Stomach smooth muscle (tissue), 2 donors: ENCODE results near the gene ZC3H10.
"Not testable (repeated sequence)": the region's sequence is repeated elsewhere in the genome, so short reads cannot be mapped to it uniquely, and the experiment has no call there.

ENCODE experiments used
- H3K27ac ChIP-seq: one replicate; pipeline ENCODE4 v1.7.0; 2013; ENCODE audit warnings: mild to moderate bottlenecking, low read length, inconsistent platforms
- H3K27me3 ChIP-seq, 2 donors: one replicate each; pipeline ENCODE4 v1.7.0; 2013; ENCODE audit warnings: low read length in 2 of 2; ENCODE audit not compliant: insufficient read depth in 2 of 2, control insufficient read depth in 1 of 2
- H3K36me3 ChIP-seq, 2 donors: one replicate each; pipeline ENCODE4 v1.7.0; 2013; ENCODE audit warnings: low read length in 2 of 2; ENCODE audit not compliant: control insufficient read depth in 2 of 2, insufficient read depth in 2 of 2
- H3K4me1 ChIP-seq: one replicate; pipeline ENCODE4 v1.7.0; 2013; ENCODE audit warnings: low read length; ENCODE audit not compliant: control insufficient read depth, insufficient read depth
- H3K4me3 ChIP-seq, 2 donors: one replicate each; pipeline ENCODE4 v1.7.0; 2013; ENCODE audit warnings: low read length in 2 of 2
- H3K9ac ChIP-seq, 2 donors: one replicate each; pipeline ENCODE4 v1.7.0; 2013; ENCODE audit warnings: low read length in 2 of 2, mild to moderate bottlenecking in 1 of 2
- H3K9me3 ChIP-seq, 2 donors: one replicate each; pipeline ENCODE4 v1.7.0; 2013; ENCODE audit warnings: low read length in 2 of 2; ENCODE audit not compliant: control insufficient read depth in 2 of 2
- donor health status: healthy.
- donor health status: Pancreatic carcinoma.

The ZC3H10 gene

DNA sequence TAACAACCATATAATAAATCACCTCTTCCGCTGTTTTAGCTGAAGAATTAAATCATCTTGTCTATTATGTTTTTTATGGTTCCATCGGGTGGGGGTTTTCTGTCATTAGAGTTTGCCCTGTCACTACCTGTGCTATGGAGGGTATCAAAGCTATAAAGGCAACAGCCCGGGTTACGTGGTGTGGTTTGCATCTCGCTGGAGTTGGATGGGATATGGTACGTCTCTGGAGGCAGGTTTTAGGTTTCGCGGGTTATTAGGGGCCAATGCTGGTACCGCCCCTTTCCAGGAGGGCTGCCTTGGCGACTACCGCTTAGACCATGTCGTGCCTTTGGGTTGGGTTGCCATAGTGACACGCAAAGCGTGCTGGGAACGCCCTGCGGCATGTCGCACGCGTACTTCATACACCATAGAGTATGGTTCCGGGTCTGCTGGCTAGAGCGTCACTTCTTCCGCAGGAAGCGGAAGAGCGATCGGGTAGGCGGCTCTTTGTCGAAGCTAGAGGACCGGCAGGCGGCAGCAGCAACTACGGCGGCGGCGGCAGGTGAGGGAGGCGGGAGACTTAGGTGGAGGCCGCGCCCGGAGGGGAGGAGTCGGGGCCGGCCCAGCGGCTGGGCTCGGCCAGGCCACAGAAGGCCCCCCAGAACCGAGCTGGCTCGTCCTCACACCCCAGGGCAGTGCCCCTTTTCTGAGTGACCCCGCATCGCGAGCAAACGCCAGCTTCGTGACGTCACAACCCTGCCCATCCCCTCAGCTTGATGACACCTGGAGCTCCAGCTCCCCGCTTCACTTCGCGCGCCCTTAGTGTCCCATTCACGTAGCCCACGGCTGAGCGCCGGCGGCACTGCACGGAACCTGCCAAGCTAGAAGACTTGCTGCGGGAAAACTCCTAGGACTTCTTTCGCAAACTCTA, at the start of gene ZC3H10:
Gene ZC3H10, plus strand, starts transcription at position 489 of the 910 bp plus-strand sequence. CDS start 2,297 bp downstream, outside the sequence.
- peak within 1 kb of the TSS; percentile 99 to 100 for H3K9ac ChIP-seq
- peak within 1 kb of the TSS; percentile 99 for H3K4me3 ChIP-seq
- H3K9me3 ChIP-seq: no peaks in the 10 kb centered on the region
- H3K27ac ChIP-seq: peak within 1 kb of the TSS; percentile 98
- peaks cover 15 to 16% of the 10 kb centered on the region in 2 donors for H3K36me3 ChIP-seq
- peaks cover 53% of the 10 kb centered on the region for H3K4me1 ChIP-seq
- H3K27me3 ChIP-seq: no peaks in the 10 kb centered on the region

DNA sequence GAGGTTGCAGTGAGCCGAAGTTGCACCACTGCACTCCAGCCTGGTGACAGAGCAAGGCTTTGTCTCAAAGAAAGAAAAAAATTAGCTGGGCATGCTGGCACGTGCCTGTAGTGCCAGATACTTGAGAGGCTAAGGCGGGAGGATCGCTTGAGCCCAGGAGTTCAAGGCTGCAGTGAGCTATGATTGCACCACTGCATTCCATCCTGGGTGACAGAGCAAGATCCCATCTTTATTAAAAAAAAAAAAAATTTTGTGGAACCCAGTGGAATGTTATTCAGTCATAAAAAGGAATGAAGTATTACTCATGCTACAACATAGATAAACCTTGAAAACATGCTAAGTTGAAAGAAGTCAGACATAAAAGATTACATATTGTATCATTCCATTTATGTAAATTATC, 46.4 kb upstream of the ZC3H10 start:
- Histone ChIP-seq H3K36me3 (no peaks in the 10 kb centered on the region), H3K9ac (no peak overlapping the region), H3K4me3 (no peak overlapping the region), H3K27ac (no peak overlapping the region), H3K9me3 (no peaks in the 10 kb centered on the region), H3K4me1 (no peaks in the 10 kb centered on the region), H3K27me3 (no peaks in the 10 kb centered on the region)

- Histone ChIP-seq H3K27me3 (no peaks in the 10 kb centered on the region), H3K27ac (no peak overlapping the region), H3K36me3 (no peaks in the 10 kb centered on the region), H3K4me1 (peaks cover 5% of the 10 kb centered on the region), H3K9me3 (no peaks in the 10 kb centered on the region), H3K9ac (no peak overlapping the region), H3K4me3 (no peak overlapping the region)
Observed at GRCh38 chr12:56074396-56074795, 43.7 kb upstream of the ZC3H10 start.

DNA sequence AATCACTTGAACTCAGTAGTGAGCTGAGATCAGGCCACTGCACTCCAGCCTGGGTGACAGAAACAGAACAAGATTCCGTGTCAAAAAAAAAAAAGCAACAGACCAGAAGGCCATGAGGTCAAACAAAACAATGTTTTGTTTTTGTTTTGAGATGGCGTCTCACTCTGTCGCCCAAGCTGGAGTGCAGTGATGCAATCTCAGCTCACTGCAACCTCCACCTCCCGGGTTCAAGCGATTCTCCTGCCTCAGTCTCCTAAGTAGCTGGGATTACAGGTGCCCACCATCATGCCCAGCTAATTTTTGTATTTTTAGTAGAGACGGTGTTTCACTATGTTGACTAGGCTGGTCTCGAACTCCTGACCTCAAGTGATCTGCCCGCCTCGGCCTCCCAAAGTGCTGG, 40.1 kb upstream of the ZC3H10 start:
- not testable (repeated sequence) for H3K27ac ChIP-seq, H3K9me3 ChIP-seq, H3K9ac ChIP-seq, H3K36me3 ChIP-seq, H3K4me3 ChIP-seq
- Histone ChIP-seq H3K4me1 (peaks cover 16% of the 10 kb centered on the region), H3K27me3 (peaks cover 11 to 21% of the 10 kb centered on the region in 2 donors)

- H3K4me1 ChIP-seq: peaks cover 16% of the 10 kb centered on the region
- H3K9ac ChIP-seq: no peak overlapping the region
- no peaks in the 10 kb centered on the region for H3K36me3 ChIP-seq
- no peaks in the 10 kb centered on the region for H3K9me3 ChIP-seq
- H3K27ac ChIP-seq: no peak overlapping the region
- H3K27me3 ChIP-seq: peaks cover 11 to 21% of the 10 kb centered on the region in 2 donors
- peak overlapping the region; percentile 74 to 86 for H3K4me3 ChIP-seq
Observed at GRCh38 chr12:56078427-56078826, 39.6 kb upstream of the ZC3H10 start.

DNA sequence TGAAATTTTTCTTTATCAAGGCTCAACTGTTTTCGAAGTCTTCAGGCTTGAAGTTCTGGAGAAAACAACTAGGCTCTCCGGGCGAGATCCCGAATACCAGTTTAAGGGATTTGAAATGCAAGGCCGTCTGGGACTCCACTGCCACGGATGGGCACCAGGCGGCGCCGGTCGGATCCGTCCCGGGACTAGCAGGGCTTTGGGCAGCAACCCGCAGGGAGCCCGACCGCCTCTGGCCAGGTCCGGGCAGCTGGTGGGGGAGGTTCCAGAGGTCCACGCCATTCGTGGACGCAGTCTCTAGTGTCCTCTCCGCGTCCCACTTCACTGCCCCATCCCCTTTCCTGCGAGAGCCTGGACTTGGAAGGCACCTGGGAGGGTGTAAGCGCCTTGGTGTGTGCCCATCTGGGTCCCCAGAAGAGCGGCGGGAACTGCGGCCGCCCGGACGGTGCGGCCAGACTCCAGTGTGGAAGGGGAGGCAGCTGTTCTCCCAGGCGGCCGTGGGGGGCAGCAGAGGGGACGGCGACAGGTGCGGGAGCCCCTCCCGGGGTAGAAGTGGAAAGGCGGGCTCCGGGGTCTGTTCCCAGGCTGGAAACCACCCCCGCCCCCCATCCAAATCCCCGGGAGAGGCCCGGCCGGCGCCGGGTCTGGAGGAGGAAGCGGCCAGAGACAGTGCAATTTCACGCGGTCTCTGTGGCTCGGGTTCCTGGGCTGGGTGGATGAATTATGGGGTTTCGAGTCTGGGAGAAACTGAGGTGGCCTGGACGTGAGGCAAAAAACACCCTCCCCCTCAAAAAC, 38.9 kb upstream of the ZC3H10 start:
- H3K9ac ChIP-seq: peak overlapping the region; percentile 21 to 35
- no peaks in the 10 kb centered on the region for H3K36me3 ChIP-seq
- peaks cover 16% of the 10 kb centered on the region for H3K4me1 ChIP-seq
- H3K27me3 ChIP-seq: peaks cover 11 to 21% of the 10 kb centered on the region in 2 donors
- H3K27ac ChIP-seq: no peak overlapping the region
- peak overlapping the region; percentile 74 to 86 for H3K4me3 ChIP-seq
- no peaks in the 10 kb centered on the region for H3K9me3 ChIP-seq

DNA sequence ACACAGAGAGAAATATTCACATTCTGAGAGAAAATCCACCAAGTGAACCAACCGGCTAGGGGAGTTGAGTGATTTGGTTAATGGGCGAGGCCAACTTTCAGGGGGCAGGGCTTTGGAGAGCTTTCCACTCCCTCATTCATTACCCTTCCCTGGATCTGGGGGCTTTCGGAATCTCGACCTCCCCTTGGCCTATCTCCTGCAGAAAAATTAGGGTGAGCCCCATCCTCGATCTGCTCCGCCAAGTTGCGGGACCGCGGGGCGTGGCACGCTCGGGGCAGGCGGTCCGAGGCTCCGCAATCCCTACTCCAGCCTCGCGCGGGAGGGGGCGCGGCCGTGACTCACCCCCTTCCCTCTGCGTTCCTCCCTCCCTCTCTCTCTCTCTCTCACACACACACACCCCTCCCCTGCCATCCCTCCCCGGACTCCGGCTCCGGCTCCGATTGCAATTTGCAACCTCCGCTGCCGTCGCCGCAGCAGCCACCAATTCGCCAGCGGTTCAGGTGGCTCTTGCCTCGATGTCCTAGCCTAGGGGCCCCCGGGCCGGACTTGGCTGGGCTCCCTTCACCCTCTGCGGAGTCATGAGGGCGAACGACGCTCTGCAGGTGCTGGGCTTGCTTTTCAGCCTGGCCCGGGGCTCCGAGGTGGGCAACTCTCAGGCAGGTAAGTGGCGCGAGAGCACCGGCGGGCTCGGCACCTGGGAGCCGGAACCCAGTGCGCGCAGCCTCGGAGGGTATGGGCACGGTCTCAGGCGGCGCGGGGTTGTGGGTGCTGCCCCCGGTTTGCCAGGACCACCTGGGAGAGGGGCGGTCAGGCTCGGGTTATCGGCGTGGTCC, 38.1 kb upstream of the ZC3H10 start, which contains the start of gene ERBB3:
Gene ERBB3, plus strand, starts transcription at position 443 of the 833 bp plus-strand sequence. Its CDS starts 136 bp downstream, at position 579.
- Histone ChIP-seq H3K27ac (no peak within 1 kb of the TSS), H3K27me3 (peaks cover 11 to 21% of the 10 kb centered on the region in 2 donors), H3K4me1 (peaks cover 16% of the 10 kb centered on the region), H3K9ac (peak within 1 kb of the TSS; percentile 35 to 47), H3K4me3 (peak within 1 kb of the TSS; percentile 74 to 86), H3K9me3 (no peaks in the 10 kb centered on the region), H3K36me3 (no peaks in the 10 kb centered on the region)

DNA sequence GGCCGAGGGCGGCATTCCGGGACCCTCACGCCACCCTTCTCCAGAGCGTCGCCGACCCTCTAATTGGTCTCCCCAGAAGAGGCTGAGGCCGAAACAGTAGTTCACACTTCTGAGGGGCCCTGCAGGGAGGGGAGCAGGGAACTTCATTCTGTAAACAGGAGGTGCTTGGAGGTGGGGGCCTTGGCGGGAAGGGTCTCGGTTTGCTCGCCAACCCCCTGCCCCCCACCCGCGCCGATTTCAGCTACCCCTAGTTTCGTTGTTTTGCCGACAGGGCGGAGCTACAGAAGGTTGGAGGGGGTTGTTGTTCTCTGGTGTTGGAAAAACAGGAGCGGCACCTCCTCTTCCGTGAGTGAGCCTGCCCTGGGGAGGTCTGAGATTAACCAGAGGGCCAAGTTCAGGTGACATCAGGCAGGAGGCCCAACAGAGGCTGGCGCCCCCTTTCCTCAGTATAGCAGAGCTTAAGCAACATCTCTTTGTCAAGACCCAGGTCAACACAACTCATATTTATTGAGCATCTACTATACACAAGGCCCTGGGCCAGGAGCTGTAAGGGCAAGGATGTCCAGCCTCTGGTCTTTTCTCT, 37.4 kb upstream of the ZC3H10 start:
- H3K9ac ChIP-seq: peak overlapping the region in 1 of 2 donors; percentile 47
- no peak overlapping the region for H3K27ac ChIP-seq
- no peaks in the 10 kb centered on the region for H3K36me3 ChIP-seq
- peaks cover 11 to 21% of the 10 kb centered on the region in 2 donors for H3K27me3 ChIP-seq
- H3K9me3 ChIP-seq: no peaks in the 10 kb centered on the region
- H3K4me1 ChIP-seq: peaks cover 16% of the 10 kb centered on the region
- peak overlapping the region; percentile 74 to 86 for H3K4me3 ChIP-seq

GRCh38 chr12:56081393-56082347, 36.4 kb upstream of the ZC3H10 start:
- H3K9ac ChIP-seq: no peak overlapping the region
- peak overlapping the region in 1 of 2 donors; percentile 29 for H3K4me3 ChIP-seq
- no peak overlapping the region for H3K27ac ChIP-seq
- H3K36me3 ChIP-seq: no peaks in the 10 kb centered on the region
- peaks cover 16% of the 10 kb centered on the region for H3K4me1 ChIP-seq
- H3K9me3 ChIP-seq: no peaks in the 10 kb centered on the region
- peaks cover 11 to 21% of the 10 kb centered on the region in 2 donors for H3K27me3 ChIP-seq
